Endodermal cell (in vitro differentiated cells): ENCODE results near the gene SMPD2. TPM values are rescaled to one million over a fixed set of nuclear protein-coding genes. Genes with fewer than 3 reads are reported as not detected.

Source experiments
- DNase-seq: peaks from one replicate; pipeline ENCODE4 v3.0.0-alpha.2; 2017
- H3K27ac ChIP-seq: 2 replicates; pipeline ENCODE4 v1.5.1; 2013; ENCODE audit warnings: mild to moderate bottlenecking, low read depth, low read length, moderate library complexity
- H3K27me3 ChIP-seq: 2 replicates; pipeline ENCODE4 v1.6.1; 2013; ENCODE audit warnings: mild to moderate bottlenecking, low read length, moderate library complexity; ENCODE audit not compliant: insufficient read depth, control insufficient read depth, poor library complexity, severe bottlenecking
- H3K36me3 ChIP-seq: 2 replicates; pipeline ENCODE4 v1.7.0; 2013; ENCODE audit warnings: mild to moderate bottlenecking, low read length, moderate library complexity; ENCODE audit not compliant: control insufficient read depth, insufficient read depth
- H3K4me1 ChIP-seq: one replicate; pipeline ENCODE4 v1.7.0; 2013; ENCODE audit warnings: low read length; ENCODE audit not compliant: control insufficient read depth, insufficient read depth
- H3K4me3 ChIP-seq: 2 replicates; pipeline ENCODE4 v1.5.1; 2013; ENCODE audit warnings: mild to moderate bottlenecking, low read length, moderate library complexity
- H3K9ac ChIP-seq: 2 replicates; pipeline ENCODE4 v1.6.1; 2013; ENCODE audit warnings: mild to moderate bottlenecking, low read length, moderate library complexity; ENCODE audit not compliant: poor library complexity, severe bottlenecking; ENCODE audit errors: extremely low read depth
- H3K9me3 ChIP-seq: 2 replicates; pipeline ENCODE4 v1.6.1; 2013; ENCODE audit warnings: mild to moderate bottlenecking, low read length, moderate library complexity; ENCODE audit not compliant: control insufficient read depth
- H3K27ac Mint-ChIP-seq: 2 replicates; pipeline ENCODE4 v1.8.0; 2020; ENCODE audit warnings: mixed read lengths
- H3K27me3 Mint-ChIP-seq: 2 replicates; pipeline ENCODE4 v1.8.0; 2021; ENCODE audit warnings: mild to moderate bottlenecking, mixed read lengths; ENCODE audit not compliant: insufficient read depth
- H3K36me3 Mint-ChIP-seq: 2 replicates; pipeline ENCODE4 v1.8.0; 2020; ENCODE audit warnings: low read depth, mixed read lengths
- H3K4me1 Mint-ChIP-seq: 2 replicates; pipeline ENCODE4 v1.8.0; 2020; ENCODE audit warnings: mixed read lengths
- H3K4me3 Mint-ChIP-seq: 2 replicates; pipeline ENCODE4 v1.8.0; 2020; ENCODE audit warnings: mild to moderate bottlenecking, moderate library complexity, mixed read lengths
- H3K9me3 Mint-ChIP-seq: 2 replicates; pipeline ENCODE4 v1.8.0; 2020; ENCODE audit warnings: mild to moderate bottlenecking, mixed read lengths
- CTCF ChIP-seq: fragments of 200-600 bp; sonication (generic); conservative IDR thresholded peaks from 2 replicates; pipeline ENCODE4 v1.5.0; 2021; ENCODE audit warnings: antibody characterized with exemption, mild to moderate bottlenecking
- WGBS, 2 experiments: methylation state at CpG; one replicate each; pipeline versions ENCODE4 v1.1.5 to v1.1.7; 2013; ENCODE audit warnings: missing lambda C conversion rate in 2 of 2, mixed read lengths in 1 of 2; ENCODE audit not compliant: insufficient coverage in 1 of 2, insufficient read length in 1 of 2; 5-methylcytosine and 5-hydroxymethylcytosine counted together
- total RNA-seq, 2 donors: library from RNA; stranded (reverse); fragmentation: NEBNext Ultra II Directional in 1 of 2; extraction: Animal tissue kit (Norgen Biotek cat#: 25700) in 1 of 2; gene quantifications; 2 replicates in 1 of 2; 3 replicates in 1 of 2; pipeline ENCODE4 v1.2.1, GENCODE V29; 2021

Gene SMPD2
- total RNA-seq, 2 donors from 2014 or later = 11.1 to 12.0 TPM

DNA sequence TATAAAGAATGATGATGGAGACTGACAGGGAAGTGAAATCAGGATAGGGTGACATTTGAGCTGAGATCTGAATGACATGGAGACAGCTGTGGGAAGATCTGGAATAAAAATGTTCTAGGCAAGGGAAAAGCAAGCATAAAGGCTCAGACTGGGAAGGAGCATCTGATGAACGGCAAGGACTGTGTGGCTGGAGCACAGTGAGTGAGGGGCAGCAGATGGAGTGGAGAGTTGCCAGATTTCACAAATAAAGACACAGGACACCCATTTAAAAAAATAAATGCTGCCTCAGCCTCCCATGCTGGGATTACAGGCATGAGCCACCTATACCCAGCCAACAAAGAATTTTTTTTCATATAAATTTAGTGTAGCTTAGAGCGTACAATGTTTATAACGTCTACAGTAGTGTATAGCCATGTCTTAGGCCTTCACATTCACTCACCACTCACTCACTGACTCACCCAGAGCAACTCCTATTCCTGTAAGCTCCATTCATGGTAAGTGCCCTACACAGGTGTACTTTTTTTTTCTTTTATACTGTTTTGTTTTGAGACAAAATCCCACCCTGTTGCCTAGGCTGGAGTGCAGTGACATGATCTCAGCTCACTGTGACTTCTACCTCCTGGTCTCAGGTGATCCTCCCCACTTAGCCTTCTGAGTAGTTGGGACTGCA lies 44.9 kb downstream of the SMPD2 start:
- no peak for TF ChIP-seq CTCF
- Histone ChIP-seq H3K9ac (no peak overlapping the region), H3K4me3 (no peak overlapping the region), H3K4me1 (no peaks in the 10 kb centered on the region), H3K36me3 (peaks cover 14% of the 10 kb centered on the region), H3K9me3 (no peaks in the 10 kb centered on the region), H3K27me3 (peaks cover 17% of the 10 kb centered on the region), H3K27ac (no peak overlapping the region)
- WGBS, 2 experiments = 97 to 100% methylated on average over 1 to 3 of the region's 3 CpGs
- peaks cover 9% of the 10 kb centered on the region for H3K4me1 Mint-ChIP-seq
- H3K27me3 Mint-ChIP-seq = peaks cover 14% of the 10 kb centered on the region
- no peak overlapping the region for H3K27ac Mint-ChIP-seq
- no peak overlapping the region for H3K4me3 Mint-ChIP-seq
- no peak for DNase-seq
- peaks cover 14% of the 10 kb centered on the region for H3K36me3 Mint-ChIP-seq
- H3K9me3 Mint-ChIP-seq = no peaks in the 10 kb centered on the region

DNA sequence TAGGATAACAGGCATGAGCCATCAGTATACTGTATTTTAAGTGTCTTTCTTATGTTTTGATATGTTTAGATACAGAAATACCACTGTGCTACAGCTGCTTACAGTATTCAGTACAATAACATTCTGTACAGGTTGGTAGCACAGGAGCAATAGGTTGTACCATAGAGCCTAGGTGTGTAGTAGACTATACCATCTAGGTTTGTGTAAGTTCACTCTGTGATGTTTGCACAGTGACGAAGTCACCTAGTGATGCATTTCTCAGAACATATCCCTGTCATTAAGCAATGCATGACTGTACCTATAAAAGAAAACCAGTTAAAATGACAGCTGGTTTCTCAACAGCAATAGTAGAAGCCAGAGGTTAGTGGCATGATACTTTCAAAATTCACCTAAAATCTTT lies 45.5 kb downstream of the SMPD2 start:
- Histone ChIP-seq H3K4me3 (no peak overlapping the region), H3K4me1 (no peaks in the 10 kb centered on the region), H3K27me3 (peaks cover 17% of the 10 kb centered on the region), H3K9ac (no peak overlapping the region), H3K9me3 (no peaks in the 10 kb centered on the region), H3K36me3 (peaks cover 7% of the 10 kb centered on the region), H3K27ac (no peak overlapping the region)
- WGBS, 2 experiments = 94 to 100% methylated on average over 1 of the region's 1 CpG
- no peaks in the 10 kb centered on the region for H3K9me3 Mint-ChIP-seq
- peaks cover 6% of the 10 kb centered on the region for H3K4me1 Mint-ChIP-seq
- DNase-seq = no peak
- H3K27me3 Mint-ChIP-seq = peaks cover 14% of the 10 kb centered on the region
- no peak overlapping the region for H3K4me3 Mint-ChIP-seq
- no peak for TF ChIP-seq CTCF
- H3K36me3 Mint-ChIP-seq = peaks cover 9% of the 10 kb centered on the region
- no peak overlapping the region for H3K27ac Mint-ChIP-seq

GRCh38 chr6:109488001-109488400 lies 47.5 kb downstream of the SMPD2 start:
- peaks cover 12% of the 10 kb centered on the region for H3K4me1 Mint-ChIP-seq
- no peak for TF ChIP-seq CTCF
- no peak overlapping the region for H3K27ac Mint-ChIP-seq
- H3K4me1 ChIP-seq = no peaks in the 10 kb centered on the region
- no peak overlapping the region for H3K9ac ChIP-seq
- DNase-seq = no peak
- H3K27ac ChIP-seq = no peak overlapping the region
- peaks cover 14% of the 10 kb centered on the region for H3K27me3 Mint-ChIP-seq
- H3K4me3 ChIP-seq = no peak overlapping the region
- H3K9me3 ChIP-seq = no peaks in the 10 kb centered on the region
- no peaks in the 10 kb centered on the region for H3K9me3 Mint-ChIP-seq
- H3K4me3 Mint-ChIP-seq = no peak overlapping the region
- no peaks in the 10 kb centered on the region for H3K36me3 ChIP-seq
- H3K36me3 Mint-ChIP-seq = no peaks in the 10 kb centered on the region
- peaks cover 17% of the 10 kb centered on the region for H3K27me3 ChIP-seq
